SK-N-MC (cell line): ENCODE results near the gene SGTA.

Source experiments
- DNase-seq: peaks from one replicate; pipeline ENCODE4 v3.0.0-alpha.2; 2011; ENCODE audit warnings: low read depth, low spot score
- H3K27ac ChIP-seq: fragments of 200-600 bp; sonication (generic); 2 replicates; pipeline ENCODE4 v1.5.1; 2016; ENCODE audit warnings: mixed run types
- H3K36me3 ChIP-seq: fragments of 200-600 bp; sonication (generic); 2 replicates; pipeline ENCODE4 v1.6.1; 2017; ENCODE audit warnings: antibody characterized with exemption, low read length, mixed read lengths; ENCODE audit not compliant: insufficient read depth
- H3K4me3 ChIP-seq: fragments of 200-600 bp; sonication (generic); 2 replicates; pipeline ENCODE4 v1.5.1; 2016
- H3K9ac ChIP-seq: fragments of 200-600 bp; sonication (generic); 2 replicates; pipeline ENCODE4 v1.8.0; 2017; ENCODE audit warnings: mixed run types, mixed read lengths; ENCODE audit not compliant: insufficient read length
- H3K9me3 ChIP-seq: fragments of 200-600 bp; sonication (generic); 2 replicates; pipeline ENCODE4 v1.6.1; 2017; ENCODE audit warnings: low read depth, mild to moderate bottlenecking, antibody characterized with exemption, low read length, moderate library complexity, mixed read lengths
- EZH2 ChIP-seq: fragments of 200-600 bp; sonication (generic); IDR thresholded peaks from one replicate; pipeline ENCODE4 v1.6.1; 2017; ENCODE audit warnings: antibody characterized with exemption
- FOXP2 ChIP-seq: optimal IDR thresholded peaks from 2 replicates; pipeline ENCODE3; 2011; ENCODE audit warnings: mild to moderate bottlenecking, moderate library complexity; ENCODE audit not compliant: insufficient read depth; ENCODE audit errors: extremely low read length, control extremely low read depth
- POLR2AphosphoS5 ChIP-seq: IDR thresholded peaks from 2 replicates; pipeline ENCODE4 v1.6.1; 2012; ENCODE audit warnings: mild to moderate bottlenecking, low read depth, low read length, borderline replicate concordance

SGTA gene

DNA sequence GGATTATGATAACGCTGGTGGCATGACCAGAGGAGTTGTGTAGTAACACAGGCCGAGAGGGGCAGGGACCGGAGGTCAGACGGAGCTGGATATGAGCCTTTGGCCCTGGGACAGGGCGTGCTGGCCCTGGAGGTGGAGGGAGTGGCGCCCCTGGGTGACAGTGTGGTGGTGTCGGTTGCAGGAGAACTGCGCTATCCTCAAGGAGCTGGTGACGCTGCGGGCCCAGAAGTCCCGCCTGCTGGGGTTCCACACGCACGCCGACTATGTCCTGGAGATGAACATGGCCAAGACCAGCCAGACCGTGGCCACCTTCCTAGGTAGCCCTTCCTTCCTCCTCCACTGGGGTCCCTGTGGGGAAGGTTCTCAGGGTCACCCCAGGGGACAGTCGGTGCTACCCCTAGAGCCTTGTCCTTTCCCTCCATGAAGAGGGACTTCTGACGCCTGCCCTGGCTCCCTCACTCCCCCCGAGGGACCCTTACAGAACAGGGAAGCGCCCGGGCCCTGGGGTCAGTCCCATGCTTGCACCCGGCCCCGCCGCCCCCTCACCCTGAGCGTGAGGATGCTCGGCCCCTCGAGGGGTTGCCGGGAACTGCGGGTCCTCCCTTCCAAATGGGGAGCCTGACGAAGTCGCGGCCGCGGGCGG, 23.8 kb upstream of the SGTA start:
- no peak overlapping the region for H3K27ac ChIP-seq
- H3K36me3 ChIP-seq: peaks cover 49% of the 10 kb centered on the region
- no peak overlapping the region for H3K4me3 ChIP-seq
- TF ChIP-seq POLR2AphosphoS5 (no peak), EZH2 (no peak), FOXP2 (no peak)
- no peaks in the 10 kb centered on the region for H3K9me3 ChIP-seq
- no peak overlapping the region for H3K9ac ChIP-seq
- no peak for DNase-seq

DNA sequence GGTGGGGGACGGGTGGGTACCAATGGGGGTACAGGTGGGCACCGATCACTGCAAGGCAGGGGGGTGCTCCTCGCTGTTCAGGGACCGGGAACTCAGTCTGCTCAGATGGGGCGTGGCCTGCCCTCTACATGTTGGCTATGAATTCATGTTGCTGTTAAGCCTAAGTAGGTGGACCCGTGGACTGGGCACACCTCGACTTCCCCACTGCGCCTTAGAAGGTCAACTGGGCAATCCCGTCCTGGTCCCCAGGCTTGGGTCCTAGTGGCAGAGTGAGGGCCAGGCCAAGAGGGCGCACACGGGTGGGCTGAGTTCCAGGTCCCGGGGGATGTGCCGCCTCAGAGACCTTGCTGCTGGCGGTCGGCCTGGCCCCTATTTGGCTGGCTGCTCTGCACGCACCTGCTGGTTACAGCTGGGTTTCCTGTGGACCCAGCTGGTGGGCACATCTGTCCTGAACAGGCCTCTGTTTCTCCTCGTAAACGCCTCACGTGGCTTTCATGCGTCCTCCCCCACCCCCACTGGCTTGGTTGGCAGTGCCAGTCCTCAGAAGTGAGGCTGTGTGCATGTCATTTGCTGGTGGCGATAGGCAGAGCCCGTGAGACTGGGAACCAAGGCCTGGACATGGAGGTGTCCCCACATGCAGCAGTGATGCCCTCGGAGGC, 23.0 kb upstream of the SGTA start:
- no peak for TF ChIP-seq FOXP2
- Histone ChIP-seq H3K27ac (no peak overlapping the region), H3K36me3 (peaks cover 55% of the 10 kb centered on the region), H3K9ac (no peak overlapping the region), H3K4me3 (no peak overlapping the region), H3K9me3 (no peaks in the 10 kb centered on the region)
- DNase-seq: no peak

DNA sequence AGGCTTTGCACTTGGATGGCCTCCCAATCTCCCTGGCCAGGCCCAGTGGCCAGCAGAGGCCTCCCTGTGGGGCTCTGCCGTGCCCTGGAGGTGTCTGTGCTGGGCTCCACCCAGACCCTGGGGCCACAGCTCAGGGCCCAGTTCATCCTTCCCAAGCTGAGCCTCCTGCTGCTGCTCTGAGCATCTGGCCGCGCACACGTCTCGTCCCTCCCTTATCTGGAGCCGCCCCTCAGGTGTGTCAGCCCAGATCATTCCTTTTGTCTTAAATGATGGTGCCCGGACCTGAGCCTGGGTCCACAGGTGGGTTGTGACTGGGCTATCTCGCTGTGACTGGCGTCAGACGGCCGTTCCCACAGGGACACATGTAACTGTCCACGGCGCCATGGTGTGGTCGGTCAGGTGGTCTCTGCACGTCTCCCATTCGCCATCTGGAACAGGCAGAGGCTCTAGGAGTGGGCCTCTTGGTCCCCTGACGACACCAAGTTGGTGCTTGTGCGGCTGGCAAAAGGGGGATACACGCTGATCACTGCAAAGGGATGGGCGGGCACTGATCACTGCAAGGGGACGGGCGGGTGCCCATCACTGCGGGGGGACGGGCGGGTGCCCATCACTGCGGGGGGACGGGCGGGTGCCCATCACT, 22.3 kb upstream of the SGTA start:
- TF ChIP-seq FOXP2: no peak
- TF ChIP-seq EZH2: no peak
- no peak for TF ChIP-seq POLR2AphosphoS5
- Histone ChIP-seq H3K9ac (no peak overlapping the region), H3K36me3 (peaks cover 56% of the 10 kb centered on the region), H3K4me3 (no peak overlapping the region), H3K9me3 (no peaks in the 10 kb centered on the region), H3K27ac (no peak overlapping the region)
- DNase-seq: no peak

DNA sequence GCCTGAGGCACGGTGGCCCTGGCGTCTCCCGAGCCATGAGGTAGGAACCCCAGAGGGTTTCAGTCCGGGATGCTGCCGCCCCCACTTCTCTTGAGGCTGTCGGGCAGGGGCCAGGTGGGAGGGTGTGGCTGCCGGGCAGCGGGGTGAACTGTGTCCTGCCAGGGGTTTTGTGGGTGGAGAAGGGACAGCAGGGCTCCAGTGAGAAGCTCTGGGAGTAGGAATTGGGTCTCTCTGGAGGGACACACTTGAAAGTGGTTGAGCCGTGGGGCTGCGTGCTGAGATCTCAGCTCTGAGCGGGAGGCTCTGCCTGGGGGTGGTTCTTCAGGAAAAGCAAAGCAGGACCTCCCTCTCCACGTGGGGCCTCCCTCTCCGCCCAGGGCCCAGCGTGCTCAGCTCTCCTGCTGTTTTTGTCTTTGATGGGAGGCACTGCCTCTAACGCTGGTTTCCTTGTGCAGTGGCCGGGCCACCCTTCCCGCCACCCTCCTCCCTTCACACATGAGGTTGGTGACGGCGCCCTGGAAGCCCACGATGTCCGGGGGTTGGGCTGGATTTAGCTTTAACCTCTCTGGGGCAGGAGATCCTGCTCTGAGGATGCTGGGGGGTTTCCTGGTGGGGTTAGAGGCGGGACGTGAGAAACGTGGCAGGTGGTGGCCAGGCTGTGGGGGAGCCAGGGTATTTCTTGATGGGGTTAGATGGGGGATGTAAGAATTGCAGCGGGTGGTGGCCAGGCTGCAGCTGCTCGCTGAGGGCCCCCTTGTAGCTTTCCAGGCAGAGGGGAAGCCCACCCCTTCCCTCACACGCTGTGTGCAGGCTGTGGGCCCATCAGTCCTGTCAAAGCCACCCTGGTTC, 21.3 kb upstream of the SGTA start:
- H3K9ac ChIP-seq: peak overlapping the region; percentile 53
- DNase-seq: no peak

DNA sequence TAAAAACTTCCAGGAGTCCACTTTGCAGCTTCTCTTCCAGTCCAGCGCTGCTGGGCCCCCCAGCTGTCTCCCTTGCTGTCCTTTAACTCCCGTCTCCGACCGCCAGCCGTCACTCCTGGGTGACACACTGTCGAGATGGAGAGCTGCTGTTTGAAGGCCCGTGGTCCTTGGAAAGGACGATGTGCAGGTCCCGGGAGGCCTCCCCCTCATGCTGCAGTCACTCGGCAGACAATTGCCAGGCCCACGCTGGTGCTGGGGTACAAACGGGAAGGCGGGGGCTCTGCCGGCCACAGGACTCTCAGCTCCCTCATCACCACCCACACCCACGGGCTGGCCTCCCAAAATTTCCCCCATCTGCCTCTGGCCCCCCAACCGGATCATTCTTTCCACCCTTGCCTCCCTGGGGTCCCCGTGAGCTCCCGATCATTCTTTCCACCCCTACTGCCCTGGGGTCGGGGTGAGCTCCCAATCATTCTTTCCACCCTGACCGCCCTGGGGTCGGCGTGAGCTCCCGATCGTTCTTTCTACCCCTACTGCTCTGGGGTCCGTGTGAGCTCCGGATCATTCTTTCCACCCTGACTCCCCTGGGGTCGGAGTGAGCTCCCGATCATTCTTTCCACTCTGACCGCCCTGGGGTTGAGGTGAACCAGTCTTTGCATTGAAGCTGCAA, 20.5 kb upstream of the SGTA start:
- Histone ChIP-seq H3K4me3 (no peak overlapping the region), H3K9me3 (no peaks in the 10 kb centered on the region), H3K9ac (peak overlapping the region; percentile 53), H3K36me3 (peaks cover 61% of the 10 kb centered on the region), H3K27ac (peak overlapping the region; percentile 31; the same call in 1 of the 2 replicates)
- DNase-seq: no peak
- no peak for TF ChIP-seq EZH2
- TF ChIP-seq FOXP2: no peak
- TF ChIP-seq POLR2AphosphoS5: no peak

More for the DNA sequence above, 21.3 kb upstream of the SGTA start:
- TF ChIP-seq POLR2AphosphoS5 (no peak), EZH2 (no peak), FOXP2 (no peak)
- Histone ChIP-seq H3K27ac (peak overlapping the region; percentile 31; the same call in 1 of the 2 replicates), H3K4me3 (no peak overlapping the region), H3K36me3 (peaks cover 58% of the 10 kb centered on the region), H3K9me3 (no peaks in the 10 kb centered on the region)

DNA sequence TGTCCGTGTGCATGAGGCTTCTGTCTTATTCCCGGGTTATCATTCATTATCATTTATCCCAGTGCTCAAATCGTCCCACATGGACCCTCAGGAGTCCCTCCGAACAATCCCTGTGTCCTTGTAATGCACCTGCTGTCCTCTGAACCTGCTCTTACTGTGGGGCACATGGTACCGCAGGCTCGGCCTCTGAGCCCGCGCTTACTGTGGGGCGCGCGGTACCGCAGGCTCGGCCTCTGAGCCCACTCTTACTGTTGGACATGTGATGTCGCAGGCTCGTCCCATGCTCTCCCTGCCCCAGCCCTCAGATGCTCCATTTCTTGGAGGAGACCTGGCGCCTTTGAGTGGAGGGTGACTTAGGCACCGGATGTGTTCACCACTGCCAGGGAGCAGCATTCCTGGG, 19.8 kb upstream of the SGTA start:
- Histone ChIP-seq H3K9ac (no peak overlapping the region), H3K9me3 (no peaks in the 10 kb centered on the region), H3K36me3 (peaks cover 60% of the 10 kb centered on the region), H3K27ac (no peak overlapping the region), H3K4me3 (no peak overlapping the region)
- TF ChIP-seq FOXP2 (no peak), EZH2 (no peak), POLR2AphosphoS5 (no peak)
- DNase-seq: no peak

DNA sequence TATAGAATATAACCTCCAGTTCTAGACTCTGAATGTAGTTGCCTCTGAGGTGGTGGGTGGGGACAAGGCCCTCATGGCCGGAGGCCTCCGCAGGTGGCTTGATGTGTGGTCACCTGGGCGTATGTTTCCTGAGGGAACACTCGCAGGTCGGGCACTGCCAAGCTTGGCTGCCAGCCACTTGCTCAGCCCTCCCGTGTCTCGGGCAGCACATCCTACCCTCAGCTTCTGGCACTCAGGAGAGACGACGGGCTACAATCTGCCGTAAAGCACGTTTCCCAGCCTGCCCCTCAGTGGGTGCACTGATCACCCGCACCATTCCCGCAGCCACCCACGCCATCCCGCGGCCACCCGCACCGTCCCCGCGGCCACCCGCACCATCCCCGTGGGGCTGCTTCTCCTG, 17.4 kb upstream of the SGTA start:
- H3K27ac ChIP-seq: no peak overlapping the region
- no peak overlapping the region for H3K9ac ChIP-seq
- no peak for DNase-seq
- no peak overlapping the region for H3K4me3 ChIP-seq
- H3K36me3 ChIP-seq: peaks cover 61% of the 10 kb centered on the region
- no peaks in the 10 kb centered on the region for H3K9me3 ChIP-seq
- no peak for TF ChIP-seq EZH2
- no peak for TF ChIP-seq POLR2AphosphoS5
- no peak for TF ChIP-seq FOXP2
